K562 (cell line): ENCODE data around the gene CUL9. TPM values are rescaled to one million over a fixed set of nuclear protein-coding genes. Genes with fewer than 3 reads are reported as not detected.

Experiments used
- BCL6 ChIP-seq: fragments of 250-450 bp; sonication (Bioruptor Pico); IDR thresholded peaks from 2 replicates; pipeline ENCODE4 v1.4.0; 2020
- KAT8 ChIP-seq: fragments of 450-650 bp; IDR thresholded peaks from 2 replicates; pipeline ENCODE4 v1.6.1; 2016; ENCODE audit warnings: low read depth, mild to moderate bottlenecking
- MCM2 ChIP-seq: fragments of 450-650 bp; IDR thresholded peaks from 2 replicates; pipeline ENCODE4 v1.6.1; 2017; ENCODE audit warnings: low read depth, mild to moderate bottlenecking
- NFE2 ChIP-seq: IDR thresholded peaks from 2 replicates; pipeline ENCODE4 v1.6.1; 2014; ENCODE audit warnings: antibody characterized with exemption, low read depth
- OTX1 ChIP-seq: fragments of 450-650 bp; formaldehyde crosslinking; IDR thresholded peaks from 2 replicates; pipeline ENCODE4 v1.4.0; 2022; ENCODE audit warnings: mild to moderate bottlenecking
- PCBP1 ChIP-seq: fragments of 200-400 bp; formaldehyde crosslinking; IDR thresholded peaks from 2 replicates; pipeline ENCODE4 v1.6.1; 2018; ENCODE audit warnings: mild to moderate bottlenecking, low read depth, low read length; ENCODE audit not compliant: poor library complexity, severe bottlenecking
- PHTF2 ChIP-seq: fragments of 250-450 bp; sonication (Bioruptor Pico); IDR thresholded peaks from 2 replicates; pipeline ENCODE4 v1.5.0; 2021; ENCODE audit warnings: mild to moderate bottlenecking
- STAT5B ChIP-seq: fragments of 250-450 bp; sonication (Bioruptor Pico); IDR thresholded peaks from 2 replicates; pipeline ENCODE4 v1.8.0; 2021; ENCODE audit warnings: mild to moderate bottlenecking, inconsistent platforms
- ZBTB17 ChIP-seq: fragments of 450-650 bp; formaldehyde crosslinking; IDR thresholded peaks from 2 replicates; pipeline ENCODE4 v1.4.0; 2020; ENCODE audit warnings: mild to moderate bottlenecking
- ZC3H11A ChIP-seq: IDR thresholded peaks from 2 replicates; pipeline ENCODE4 v1.6.1; 2012; ENCODE audit warnings: low read depth, low read length, improper control_type of control experiment
- ZNF586 ChIP-seq: fragments of 450-650 bp; formaldehyde crosslinking; conservative IDR thresholded peaks from 2 replicates; pipeline ENCODE4 v1.4.0; 2020; ENCODE audit warnings: mild to moderate bottlenecking, moderate library complexity
- polyA plus RNA-seq, 8 experiments: library from polyadenylated mRNA; depleted of rRNA in 4 of 8; stranded (reverse) in 5 of 8; unstranded in 3 of 8; fragments of >200 nt; fragmentation: Nextera tagmentation in 2 of 8; fragmentation: Illumina TruSeq in 1 of 8; extraction: Ambion mirVana in 2 of 8; extraction: Trizol in 1 of 8; gene quantifications; 2 replicates each; pipeline versions ENCODE4 v1.2.1 to v1.2.3, GENCODE V29; 2011 to 2014; ENCODE audit warnings: inconsistent platforms in 1 of 8, missing spikeins in 1 of 8
- total RNA-seq, 7 experiments: library from RNA; depleted of rRNA in 6 of 7; stranded (reverse); fragments of >200 nt in 6 of 7; fragmentation: Illumina TruSeq in 2 of 7; extraction: Trizol in 2 of 7; gene quantifications; 2 replicates each; pipeline versions ENCODE4 v1.2.1 to v1.2.3, GENCODE V29; 2011 to 2021; ENCODE audit warnings: low replicate concordance in 1 of 7
- TF ChIP-seq, protein P1 (sequence below): fragments of 450-650 bp; IDR thresholded peaks from 2 replicates; pipeline ENCODE4 v1.6.1; 2018; ENCODE audit warnings: mild to moderate bottlenecking, low read depth; ENCODE audit not compliant: partially characterized antibody
- TF ChIP-seq, protein P2 (sequence below): fragments of 450-650 bp; formaldehyde crosslinking; IDR thresholded peaks from 2 replicates; pipeline ENCODE4 v1.4.0; 2020; ENCODE audit warnings: mild to moderate bottlenecking, moderate library complexity
- TF ChIP-seq, protein P3 (sequence below): fragments of 250-450 bp; sonication (Bioruptor Pico); IDR thresholded peaks from 2 replicates; pipeline ENCODE4 v1.8.0; 2022; ENCODE audit warnings: moderate library complexity, mild to moderate bottlenecking, inconsistent platforms
- TF ChIP-seq, protein P4 (sequence below): fragments of 250-450 bp; sonication (Bioruptor Pico); IDR thresholded peaks from 2 replicates; pipeline ENCODE4 v1.4.0; 2020; ENCODE audit warnings: mild to moderate bottlenecking, moderate library complexity

CUL9 gene
- total and polyA plus RNA-seq, 9 of the 15 experiments (the other 6 are each of a cell fraction or from before 2014, with no cell fraction given), result 0.50 to 20.7 (median 6.6) TPM

DNA sequence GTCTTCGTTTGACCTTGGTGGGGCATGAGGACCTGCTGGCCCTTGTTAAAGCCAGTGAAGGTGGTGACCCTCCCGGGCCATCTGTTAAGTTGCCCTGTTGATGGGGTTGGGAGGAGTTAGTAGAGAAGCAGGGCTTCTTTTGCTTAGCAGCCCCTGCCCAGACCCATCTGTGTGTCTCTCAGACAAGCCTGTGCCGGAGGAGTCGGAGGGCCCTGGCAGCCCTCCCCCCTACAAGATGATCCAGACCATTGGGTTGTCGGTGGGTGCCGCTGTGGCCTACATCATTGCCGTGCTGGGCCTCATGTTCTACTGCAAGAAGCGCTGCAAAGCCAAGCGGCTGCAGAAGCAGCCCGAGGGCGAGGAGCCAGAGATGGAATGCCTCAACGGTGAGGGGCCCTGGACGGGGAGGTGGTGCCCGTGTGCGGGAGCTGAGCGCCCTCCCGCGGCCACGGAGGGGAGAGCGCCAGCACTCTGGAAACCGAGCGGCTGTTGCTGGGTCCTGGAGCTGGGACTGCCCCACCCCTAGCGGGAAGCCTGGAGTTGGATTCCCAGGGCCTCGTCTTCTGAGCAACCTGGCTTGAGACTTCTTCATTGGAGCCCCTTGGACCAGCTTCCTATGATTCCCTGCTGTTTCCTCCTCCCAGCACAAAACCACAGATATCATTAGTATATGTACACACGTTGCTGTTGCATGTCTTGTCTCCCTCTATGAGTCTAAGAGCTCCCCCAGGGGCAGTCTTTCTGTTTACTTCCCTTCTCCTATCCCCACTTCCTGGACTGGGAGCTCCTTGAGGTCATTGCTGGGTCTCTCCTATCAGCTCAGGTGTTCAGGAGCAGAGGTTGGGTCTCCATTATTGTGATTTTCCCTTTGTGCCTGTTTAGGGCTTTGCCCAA is 38.5 kb upstream of the CUL9 start (continued):
- TF ChIP-seq, protein P1, sequence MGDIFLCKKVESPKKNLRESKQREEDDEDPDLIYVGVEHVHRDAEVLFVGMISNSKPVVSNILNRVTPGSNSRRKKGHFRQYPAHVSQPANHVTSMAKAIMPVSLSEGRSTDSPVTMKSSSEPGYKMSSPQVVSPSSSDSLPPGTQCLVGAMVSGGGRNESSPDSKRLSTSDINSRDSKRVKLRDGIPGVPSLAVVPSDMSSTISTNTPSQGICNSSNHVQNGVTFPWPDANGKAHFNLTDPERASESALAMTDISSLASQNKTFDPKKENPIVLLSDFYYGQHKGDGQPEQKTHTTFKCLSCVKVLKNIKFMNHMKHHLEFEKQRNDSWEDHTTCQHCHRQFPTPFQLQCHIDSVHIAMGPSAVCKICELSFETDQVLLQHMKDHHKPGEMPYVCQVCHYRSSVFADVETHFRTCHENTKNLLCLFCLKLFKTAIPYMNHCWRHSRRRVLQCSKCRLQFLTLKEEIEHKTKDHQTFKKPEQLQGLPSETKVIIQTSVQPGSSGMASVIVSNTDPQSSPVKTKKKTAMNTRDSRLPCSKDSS, result no peak
- TF ChIP-seq, protein P2, sequence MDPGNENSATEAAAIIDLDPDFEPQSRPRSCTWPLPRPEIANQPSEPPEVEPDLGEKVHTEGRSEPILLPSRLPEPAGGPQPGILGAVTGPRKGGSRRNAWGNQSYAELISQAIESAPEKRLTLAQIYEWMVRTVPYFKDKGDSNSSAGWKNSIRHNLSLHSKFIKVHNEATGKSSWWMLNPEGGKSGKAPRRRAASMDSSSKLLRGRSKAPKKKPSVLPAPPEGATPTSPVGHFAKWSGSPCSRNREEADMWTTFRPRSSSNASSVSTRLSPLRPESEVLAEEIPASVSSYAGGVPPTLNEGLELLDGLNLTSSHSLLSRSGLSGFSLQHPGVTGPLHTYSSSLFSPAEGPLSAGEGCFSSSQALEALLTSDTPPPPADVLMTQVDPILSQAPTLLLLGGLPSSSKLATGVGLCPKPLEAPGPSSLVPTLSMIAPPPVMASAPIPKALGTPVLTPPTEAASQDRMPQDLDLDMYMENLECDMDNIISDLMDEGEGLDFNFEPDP, result no peak
- TF ChIP-seq NFE2, result no peak
- no peak for TF ChIP-seq KAT8
- TF ChIP-seq ZC3H11A, result no peak
- TF ChIP-seq PCBP1, result no peak
- no peak for TF ChIP-seq ZNF586 (CRISPR knock-in tag)
- no peak for TF ChIP-seq MCM2
- no peak for TF ChIP-seq OTX1 (CRISPR knock-in tag)
- TF ChIP-seq, protein P3, sequence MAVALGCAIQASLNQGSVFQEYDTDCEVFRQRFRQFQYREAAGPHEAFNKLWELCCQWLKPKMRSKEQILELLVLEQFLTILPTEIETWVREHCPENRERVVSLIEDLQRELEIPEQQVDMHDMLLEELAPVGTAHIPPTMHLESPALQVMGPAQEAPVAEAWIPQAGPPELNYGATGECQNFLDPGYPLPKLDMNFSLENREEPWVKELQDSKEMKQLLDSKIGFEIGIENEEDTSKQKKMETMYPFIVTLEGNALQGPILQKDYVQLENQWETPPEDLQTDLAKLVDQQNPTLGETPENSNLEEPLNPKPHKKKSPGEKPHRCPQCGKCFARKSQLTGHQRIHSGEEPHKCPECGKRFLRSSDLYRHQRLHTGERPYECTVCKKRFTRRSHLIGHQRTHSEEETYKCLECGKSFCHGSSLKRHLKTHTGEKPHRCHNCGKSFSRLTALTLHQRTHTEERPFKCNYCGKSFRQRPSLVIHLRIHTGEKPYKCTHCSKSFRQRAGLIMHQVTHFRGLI (CRISPR knock-in tag), result no peak
- TF ChIP-seq ZBTB17 (CRISPR knock-in tag), result no peak
- TF ChIP-seq STAT5B (CRISPR knock-in tag), result no peak
- TF ChIP-seq BCL6 (CRISPR knock-in tag), result no peak
- TF ChIP-seq, protein P4, sequence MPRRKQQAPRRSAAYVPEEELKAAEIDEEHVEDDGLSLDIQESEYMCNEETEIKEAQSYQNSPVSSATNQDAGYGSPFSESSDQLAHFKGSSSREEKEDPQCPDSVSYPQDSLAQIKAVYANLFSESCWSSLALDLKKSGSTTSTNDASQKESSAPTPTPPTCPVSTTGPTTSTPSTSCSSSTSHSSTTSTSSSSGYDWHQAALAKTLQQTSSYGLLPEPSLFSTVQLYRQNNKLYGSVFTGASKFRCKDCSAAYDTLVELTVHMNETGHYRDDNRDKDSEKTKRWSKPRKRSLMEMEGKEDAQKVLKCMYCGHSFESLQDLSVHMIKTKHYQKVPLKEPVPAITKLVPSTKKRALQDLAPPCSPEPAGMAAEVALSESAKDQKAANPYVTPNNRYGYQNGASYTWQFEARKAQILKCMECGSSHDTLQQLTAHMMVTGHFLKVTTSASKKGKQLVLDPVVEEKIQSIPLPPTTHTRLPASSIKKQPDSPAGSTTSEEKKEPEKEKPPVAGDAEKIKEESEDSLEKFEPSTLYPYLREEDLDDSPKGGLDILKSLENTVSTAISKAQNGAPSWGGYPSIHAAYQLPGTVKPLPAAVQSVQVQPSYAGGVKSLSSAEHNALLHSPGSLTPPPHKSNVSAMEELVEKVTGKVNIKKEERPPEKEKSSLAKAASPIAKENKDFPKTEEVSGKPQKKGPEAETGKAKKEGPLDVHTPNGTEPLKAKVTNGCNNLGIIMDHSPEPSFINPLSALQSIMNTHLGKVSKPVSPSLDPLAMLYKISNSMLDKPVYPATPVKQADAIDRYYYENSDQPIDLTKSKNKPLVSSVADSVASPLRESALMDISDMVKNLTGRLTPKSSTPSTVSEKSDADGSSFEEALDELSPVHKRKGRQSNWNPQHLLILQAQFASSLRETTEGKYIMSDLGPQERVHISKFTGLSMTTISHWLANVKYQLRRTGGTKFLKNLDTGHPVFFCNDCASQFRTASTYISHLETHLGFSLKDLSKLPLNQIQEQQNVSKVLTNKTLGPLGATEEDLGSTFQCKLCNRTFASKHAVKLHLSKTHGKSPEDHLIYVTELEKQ (CRISPR knock-in tag), result no peak
- no peak for TF ChIP-seq PHTF2
